PC-3 (cell line): ENCODE data around the gene GATA1. TPM values are rescaled to one million over a fixed set of nuclear protein-coding genes. Genes with fewer than 3 reads are reported as not detected.
A peak's percentile ranks its signal among the peaks of the same experiment; 100 is the strongest.

ENCODE experiments used
- ATAC-seq: fragments of 200-7000 bp; cut with Tn5 transposase; 2 replicates; pipeline ENCODE4 v1.9.1; 2020; ENCODE audit warnings: mild to moderate bottlenecking, moderate library complexity
- BruUV-seq: library from RNA; stranded (reverse); fragments of 400-500 nt; replicated peaks from 2 replicates; lab custom pipeline; 2021; lab: Mats Ljungman, UMichigan
- CTCF ChIA-PET: fragments of 300-600 bp; sonication (Branson Sonifier 250); formaldehyde crosslinking; loops from one replicate; lab custom pipeline; 2022; ENCODE audit warnings: antibody characterized with exemption; lab: Charles Lee
- POLR2A ChIA-PET: fragments of 300-600 bp; sonication (Branson Sonifier 250); formaldehyde crosslinking; loops from one replicate; lab custom pipeline; 2022; ENCODE audit warnings: antibody characterized with exemption; ENCODE audit not compliant: unreplicated experiment; lab: Charles Lee
- DNase-seq: peaks from one replicate; pipeline ENCODE4 v3.0.0-alpha.2; 2015
- H2AFZ ChIP-seq: fragments of 300-600 bp; sonication (generic); 2 replicates; pipeline ENCODE4 v1.6.0; 2016; ENCODE audit warnings: antibody characterized with exemption, low read length
- H3F3A ChIP-seq: fragments of 300-600 bp; sonication (generic); one replicate; pipeline ENCODE4 v1.6.0; 2017; ENCODE audit warnings: antibody characterized with exemption, low read length, control low read depth, mild to moderate bottlenecking; ENCODE audit not compliant: unreplicated experiment
- H3K27ac ChIP-seq: fragments of 300-600 bp; sonication (generic); 2 replicates; pipeline ENCODE4 v1.5.1; 2016; ENCODE audit warnings: mild to moderate bottlenecking, low read length
- H3K27me3 ChIP-seq: fragments of 300-600 bp; sonication (generic); 2 replicates; pipeline ENCODE4 v1.6.1; 2016; ENCODE audit warnings: low read length, mixed read lengths
- H3K36me3 ChIP-seq: fragments of 300-600 bp; sonication (generic); 2 replicates; pipeline ENCODE4 v1.6.1; 2016; ENCODE audit warnings: low read depth, mixed run types, low read length, mixed read lengths
- H3K4me1 ChIP-seq: fragments of 300-600 bp; sonication (generic); 2 replicates; pipeline ENCODE4 v1.5.1; 2016; ENCODE audit warnings: low read length; ENCODE audit not compliant: insufficient read depth
- H3K4me2 ChIP-seq: fragments of 300-600 bp; sonication (generic); 2 replicates; pipeline ENCODE4 v1.6.0; 2016; ENCODE audit warnings: low read length
- H3K4me3 ChIP-seq: fragments of 300-600 bp; sonication (generic); 2 replicates; pipeline ENCODE4 v1.5.1; 2016; ENCODE audit warnings: mild to moderate bottlenecking, low read length, mixed read lengths
- H3K79me2 ChIP-seq: fragments of 300-600 bp; sonication (generic); 2 replicates; pipeline ENCODE4 v1.6.1; 2017; ENCODE audit warnings: low read length, mixed read lengths
- H3K9ac ChIP-seq: fragments of 300-600 bp; sonication (generic); 2 replicates; pipeline ENCODE4 v1.6.0; 2016; ENCODE audit warnings: mild to moderate bottlenecking, low read length
- H3K9me2 ChIP-seq: fragments of 300-600 bp; sonication (generic); replicated peaks from 2 replicates; pipeline ENCODE4 v1.6.1; 2016; ENCODE audit warnings: mixed run types, low read length, mixed read lengths
- H3K9me3 ChIP-seq: fragments of 300-600 bp; sonication (generic); 2 replicates; pipeline ENCODE4 v1.6.1; 2016; ENCODE audit warnings: low read length, mixed read lengths
- H4K20me1 ChIP-seq: fragments of 300-600 bp; sonication (generic); 2 replicates; pipeline ENCODE4 v1.6.1; 2016; ENCODE audit warnings: low read length, mixed read lengths
- EZH2 ChIP-seq: fragments of 300-600 bp; sonication (generic); IDR thresholded peaks from one replicate; pipeline ENCODE4 v1.6.1; 2017; ENCODE audit warnings: antibody characterized with exemption, mild to moderate bottlenecking, low read length; ENCODE audit not compliant: unreplicated experiment
- EZH2phosphoT487 ChIP-seq: fragments of 300-600 bp; sonication (generic); IDR thresholded peaks from 2 replicates; pipeline ENCODE4 v1.6.1; 2018; ENCODE audit warnings: mild to moderate bottlenecking, antibody characterized with exemption, low read length, borderline replicate concordance
- intact Hi-C: fragments of 100-400 bp; cut with micrococcal nuclease; formaldehyde crosslinking; loops from 2 replicates; pipeline ENCODE4 v1.9.0; 2023
- total RNA-seq: library from RNA; depleted of rRNA; stranded (reverse); fragments of >200 nt; gene quantifications from 2 replicates; pipeline ENCODE4 v1.2.3, GENCODE V29; 2014
- TF ChIP-seq, protein P1 (sequence below): fragments of 300-600 bp; sonication (generic); conservative IDR thresholded peaks from 2 replicates; pipeline ENCODE4 v1.5.1; 2017; ENCODE audit warnings: antibody characterized with exemption, low read depth, mild to moderate bottlenecking, low read length

Gene GATA1
- total RNA-seq, 1 experiment from 2014 or later: not detected

DNA sequence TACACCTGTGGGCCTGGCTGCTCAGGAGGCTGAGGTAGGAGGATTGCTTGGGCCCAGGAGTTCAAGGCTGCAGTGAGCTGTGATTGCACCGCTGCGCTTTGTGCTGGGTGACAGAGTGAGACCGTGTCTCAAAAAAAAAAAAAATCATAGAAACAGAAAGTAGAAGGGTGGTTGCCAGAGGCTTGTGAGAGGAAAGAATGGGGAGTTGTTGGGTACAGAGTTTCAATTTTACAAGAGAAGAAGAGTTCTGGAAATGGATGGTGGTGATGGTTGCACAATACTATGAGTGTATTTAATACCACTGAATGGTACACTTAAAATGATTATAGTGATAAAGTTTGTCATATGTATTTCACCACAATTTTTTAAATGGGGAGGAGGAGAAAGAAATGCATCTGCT, 35.0 kb upstream of the GATA1 start:
- intact Hi-C loops: no loop called here
- no peaks in the 10 kb centered on the region for H3K9me3 ChIP-seq
- no peaks in the 10 kb centered on the region for H3K79me2 ChIP-seq
- no peak overlapping the region for H3K4me3 ChIP-seq
- no peaks in the 10 kb centered on the region for H3K27me3 ChIP-seq
- no peaks in the 10 kb centered on the region for H3K9me2 ChIP-seq
- H3F3A ChIP-seq: no peaks in the 10 kb centered on the region
- no peak overlapping the region for H2AFZ ChIP-seq
- ChIA-PET POLR2A (no interaction called here), CTCF (no interaction called here)
- no peak overlapping the region for H3K9ac ChIP-seq
- H3K4me2 ChIP-seq: no peak overlapping the region
- H4K20me1 ChIP-seq: no peaks in the 10 kb centered on the region
- no TSS peak for BruUV-seq
- no peaks in the 10 kb centered on the region for H3K4me1 ChIP-seq
- TF ChIP-seq EZH2: no peak
- no peak for TF ChIP-seq EZH2phosphoT487
- TF ChIP-seq, protein P1, sequence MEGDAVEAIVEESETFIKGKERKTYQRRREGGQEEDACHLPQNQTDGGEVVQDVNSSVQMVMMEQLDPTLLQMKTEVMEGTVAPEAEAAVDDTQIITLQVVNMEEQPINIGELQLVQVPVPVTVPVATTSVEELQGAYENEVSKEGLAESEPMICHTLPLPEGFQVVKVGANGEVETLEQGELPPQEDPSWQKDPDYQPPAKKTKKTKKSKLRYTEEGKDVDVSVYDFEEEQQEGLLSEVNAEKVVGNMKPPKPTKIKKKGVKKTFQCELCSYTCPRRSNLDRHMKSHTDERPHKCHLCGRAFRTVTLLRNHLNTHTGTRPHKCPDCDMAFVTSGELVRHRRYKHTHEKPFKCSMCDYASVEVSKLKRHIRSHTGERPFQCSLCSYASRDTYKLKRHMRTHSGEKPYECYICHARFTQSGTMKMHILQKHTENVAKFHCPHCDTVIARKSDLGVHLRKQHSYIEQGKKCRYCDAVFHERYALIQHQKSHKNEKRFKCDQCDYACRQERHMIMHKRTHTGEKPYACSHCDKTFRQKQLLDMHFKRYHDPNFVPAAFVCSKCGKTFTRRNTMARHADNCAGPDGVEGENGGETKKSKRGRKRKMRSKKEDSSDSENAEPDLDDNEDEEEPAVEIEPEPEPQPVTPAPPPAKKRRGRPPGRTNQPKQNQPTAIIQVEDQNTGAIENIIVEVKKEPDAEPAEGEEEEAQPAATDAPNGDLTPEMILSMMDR: no peak
- no peaks in the 10 kb centered on the region for H3K36me3 ChIP-seq
- no peak overlapping the region for H3K27ac ChIP-seq
- DNase-seq (no peak), ATAC-seq (no peak)

DNA sequence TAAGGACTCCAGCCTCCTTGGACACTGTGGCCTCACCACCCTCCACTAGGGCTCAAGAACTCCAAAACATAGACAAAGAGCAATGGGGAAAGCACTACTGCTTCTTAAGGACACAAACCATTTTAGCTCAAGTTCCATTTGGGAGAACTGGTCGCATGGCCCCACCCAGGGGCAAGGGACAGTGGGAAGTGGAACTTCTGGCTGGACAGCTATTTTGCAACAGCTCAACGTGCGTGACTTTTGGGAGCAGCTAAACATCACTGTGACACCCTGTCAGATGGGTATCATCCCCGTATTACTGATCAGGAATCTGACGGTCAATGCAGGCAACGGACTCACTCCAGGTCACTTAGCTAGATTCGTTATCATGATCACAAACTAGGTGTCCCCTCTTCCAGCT, 33.9 kb upstream of the GATA1 start:
- ChIA-PET POLR2A (no interaction called here), CTCF (no interaction called here)
- Histone ChIP-seq H3K27ac (no peak overlapping the region), H3K9me2 (no peaks in the 10 kb centered on the region), H2AFZ (no peak overlapping the region), H3K79me2 (no peaks in the 10 kb centered on the region), H3K4me1 (no peaks in the 10 kb centered on the region), H4K20me1 (no peaks in the 10 kb centered on the region), H3K9ac (no peak overlapping the region), H3K4me2 (no peak overlapping the region), H3K9me3 (no peaks in the 10 kb centered on the region), H3K36me3 (no peaks in the 10 kb centered on the region), H3K27me3 (no peaks in the 10 kb centered on the region), H3K4me3 (no peak overlapping the region), H3F3A (no peaks in the 10 kb centered on the region)
- intact Hi-C loops: no loop called here
- ATAC-seq (no peak), DNase-seq (peak; percentile 8)
- no TSS peak for BruUV-seq
- TF ChIP-seq, protein P1: no peak
- no peak for TF ChIP-seq EZH2phosphoT487
- TF ChIP-seq EZH2: no peak

DNA sequence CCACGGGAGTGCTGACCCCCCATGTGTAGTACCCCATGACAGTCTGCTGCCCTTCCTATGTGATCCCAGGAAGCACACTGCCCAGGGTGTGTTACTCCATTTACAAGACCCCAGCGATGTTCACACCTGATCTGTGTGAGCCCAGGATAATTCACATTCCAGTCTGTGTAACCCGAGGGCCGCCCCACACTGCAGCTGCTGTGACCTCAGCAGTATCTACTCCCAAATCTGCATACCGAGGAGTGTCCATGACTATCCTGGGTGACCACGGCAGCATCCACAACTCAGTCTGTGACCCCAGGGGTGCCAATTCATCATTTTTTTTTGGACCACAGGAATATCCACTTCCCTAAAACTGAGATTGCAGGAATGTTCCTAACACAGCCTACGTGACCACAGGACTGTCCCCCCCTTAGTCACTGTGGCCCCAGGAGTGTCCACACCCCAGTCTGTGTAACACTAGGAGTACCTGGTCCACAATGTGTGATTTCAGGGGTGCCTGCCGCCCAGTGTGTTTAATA, 32.6 kb upstream of the GATA1 start:
- Histone ChIP-seq H3K4me1 (no peaks in the 10 kb centered on the region), H3K4me2 (no peak overlapping the region), H3K9ac (no peak overlapping the region), H3K27me3 (no peaks in the 10 kb centered on the region), H3F3A (no peaks in the 10 kb centered on the region), H2AFZ (no peak overlapping the region), H3K4me3 (no peak overlapping the region), H3K36me3 (no peaks in the 10 kb centered on the region), H4K20me1 (no peaks in the 10 kb centered on the region), H3K79me2 (no peaks in the 10 kb centered on the region), H3K27ac (no peak overlapping the region), H3K9me2 (no peaks in the 10 kb centered on the region), H3K9me3 (no peaks in the 10 kb centered on the region)
- intact Hi-C loops: no loop called here
- ChIA-PET CTCF (no interaction called here), POLR2A (no interaction called here)
- DNase-seq: no peak
- TF ChIP-seq, protein P1: no peak
- no peak for TF ChIP-seq EZH2phosphoT487
- TF ChIP-seq EZH2: no peak
- BruUV-seq: no TSS peak
- no peak for ATAC-seq
